Measurements from ENCODE around the gene KHDC4.

KHDC4 gene

GRCh38 chr1:155968670-155969069 is 34.5 kb upstream of the KHDC4 start:
- DNase-seq: peak; percentile 76

- no peak for DNase-seq
Observed at GRCh38 chr1:155968051-155968400, 33.8 kb upstream of the KHDC4 start.

GRCh38 chr1:155967341-155968050 is 33.3 kb upstream of the KHDC4 start:
- DNase-seq: peak; percentile 59

GRCh38 chr1:155966750-155967149 is 32.5 kb upstream of the KHDC4 start:
- DNase-seq: no peak

GRCh38 chr1:155966135-155966534 is 31.9 kb upstream of the KHDC4 start:
- DNase-seq: no peak

GRCh38 chr1:155964193-155964592 is 30.0 kb upstream of the KHDC4 start:
- no peak for DNase-seq

GRCh38 chr1:155962599-155963211 is 28.5 kb upstream of the KHDC4 start:
- DNase-seq: no peak

GRCh38 chr1:155961937-155962336 is 27.7 kb upstream of the KHDC4 start:
- no peak for DNase-seq

GRCh38 chr1:155960081-155960745 is 26.0 kb upstream of the KHDC4 start:
- no peak for DNase-seq

GRCh38 chr1:155957411-155957915 is 23.2 kb upstream of the KHDC4 start:
- no peak for DNase-seq

GRCh38 chr1:155954645-155955044 is 20.4 kb upstream of the KHDC4 start:
- DNase-seq: no peak

GRCh38 chr1:155952505-155952890 is 18.3 kb upstream of the KHDC4 start:
- DNase-seq: no peak

- DNase-seq: no peak
Observed at GRCh38 chr1:155951753-155952504, 17.7 kb upstream of the KHDC4 start.

GRCh38 chr1:155950829-155951228 is 16.6 kb upstream of the KHDC4 start:
- no peak for DNase-seq

GRCh38 chr1:155947741-155948140 is 13.5 kb upstream of the KHDC4 start:
- no peak for DNase-seq

- DNase-seq: no peak
Observed at GRCh38 chr1:155947292-155947691, 13.1 kb upstream of the KHDC4 start.

- no peak for DNase-seq
Observed at GRCh38 chr1:155946633-155947219, 12.5 kb upstream of the KHDC4 start.

- peak; percentile 90 for DNase-seq
Observed at GRCh38 chr1:155944444-155944799, 10.2 kb upstream of the KHDC4 start.

- no peak for DNase-seq
Observed at GRCh38 chr1:155942578-155943141, 8.4 kb upstream of the KHDC4 start.

GRCh38 chr1:155941845-155942531 is 7.8 kb upstream of the KHDC4 start:
- DNase-seq: no peak

- peak; percentile 74 for DNase-seq
Observed at GRCh38 chr1:155940993-155941844, 7.0 kb upstream of the KHDC4 start, which contains the start of gene RXFP4. Gene RXFP4, plus strand, starts transcription at chr1:155941638. Its CDS starts 72 bp downstream, at chr1:155941710.

Measured in NCI-H1092 treated with DMSO at 0.1 percent for 48 hours (cell line).